ENCODE measurements around the gene SGSM1. TPM values are rescaled to one million over a fixed set of nuclear protein-coding genes. Genes with fewer than 3 reads are reported as not detected.
A peak's percentile ranks its signal among the peaks of the same experiment; 100 is the strongest.

Gene SGSM1
- total and polyA plus RNA-seq, 8 donors, result 0.68 to 4.7 (median 2.5) TPM

DNA sequence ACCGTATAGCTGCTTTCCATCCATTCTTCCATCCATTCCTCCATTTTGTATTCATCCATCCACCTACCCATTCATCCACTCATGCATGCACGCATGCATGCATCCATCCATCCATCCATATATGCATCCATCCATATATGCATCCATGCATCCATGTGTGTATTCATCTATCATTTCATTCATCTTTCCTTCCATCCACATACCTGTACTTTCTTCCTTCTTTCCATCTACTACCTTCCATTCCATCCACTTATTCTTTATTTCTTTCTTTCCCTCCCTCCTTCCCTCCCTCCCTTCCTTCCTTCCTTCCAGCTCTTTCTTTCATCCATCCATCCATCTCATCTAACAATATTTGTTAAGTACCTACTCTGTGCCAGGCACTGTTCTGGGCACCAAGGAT, 166.4 kb downstream of the SGSM1 start:
- H3K9me3 ChIP-seq, result no peaks in the 10 kb centered on the region
- WGBS, 5 donors, result 76 to 98% (median 93%) methylated on average over 2 of the region's 2 CpGs
- H3K4me1 ChIP-seq, result peaks cover 15 to 54% (median 26%) of the 10 kb centered on the region in 4 donors
- no peaks in the 10 kb centered on the region for H3K27me3 ChIP-seq
- H3K27ac ChIP-seq, result no peak overlapping the region
- H3K4me3 ChIP-seq, result no peak overlapping the region
- TF ChIP-seq, protein P1, sequence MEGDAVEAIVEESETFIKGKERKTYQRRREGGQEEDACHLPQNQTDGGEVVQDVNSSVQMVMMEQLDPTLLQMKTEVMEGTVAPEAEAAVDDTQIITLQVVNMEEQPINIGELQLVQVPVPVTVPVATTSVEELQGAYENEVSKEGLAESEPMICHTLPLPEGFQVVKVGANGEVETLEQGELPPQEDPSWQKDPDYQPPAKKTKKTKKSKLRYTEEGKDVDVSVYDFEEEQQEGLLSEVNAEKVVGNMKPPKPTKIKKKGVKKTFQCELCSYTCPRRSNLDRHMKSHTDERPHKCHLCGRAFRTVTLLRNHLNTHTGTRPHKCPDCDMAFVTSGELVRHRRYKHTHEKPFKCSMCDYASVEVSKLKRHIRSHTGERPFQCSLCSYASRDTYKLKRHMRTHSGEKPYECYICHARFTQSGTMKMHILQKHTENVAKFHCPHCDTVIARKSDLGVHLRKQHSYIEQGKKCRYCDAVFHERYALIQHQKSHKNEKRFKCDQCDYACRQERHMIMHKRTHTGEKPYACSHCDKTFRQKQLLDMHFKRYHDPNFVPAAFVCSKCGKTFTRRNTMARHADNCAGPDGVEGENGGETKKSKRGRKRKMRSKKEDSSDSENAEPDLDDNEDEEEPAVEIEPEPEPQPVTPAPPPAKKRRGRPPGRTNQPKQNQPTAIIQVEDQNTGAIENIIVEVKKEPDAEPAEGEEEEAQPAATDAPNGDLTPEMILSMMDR (IDR thresholded peaks at IDR 0.05), result no peak
- TF ChIP-seq POLR2AphosphoS5 (IDR thresholded peaks at IDR 0.05) (no peak), POLR2A (IDR thresholded peaks at IDR 0.05) (no peak), EP300 (IDR thresholded peaks at IDR 0.05) (no peak)
- intact Hi-C loops (cut with DNase I; ENCODE audit: low total_unique reads), result no loop called here
- DNase-seq, result no peak
- no peaks in the 10 kb centered on the region for H3K36me3 ChIP-seq

DNA sequence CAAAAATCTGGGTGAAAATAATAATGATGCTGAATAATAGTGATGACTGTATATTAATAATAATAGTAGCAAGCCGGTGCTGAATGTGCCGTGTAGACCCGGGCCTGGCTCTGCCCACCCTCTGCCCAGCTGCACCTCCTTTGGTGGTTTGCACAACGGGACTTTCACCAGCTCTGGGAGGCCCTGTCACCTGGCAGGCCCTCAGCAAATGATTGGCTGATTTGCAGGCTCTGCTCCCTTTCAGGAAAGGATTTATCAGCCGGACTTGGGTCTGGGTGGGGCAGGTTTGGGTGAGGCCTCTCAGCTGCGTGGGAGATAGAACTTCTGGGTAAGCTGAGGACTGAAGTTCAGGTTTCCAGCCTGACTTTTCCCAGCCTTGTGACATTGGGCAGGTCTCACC, 167.9 kb downstream of the SGSM1 start:
- intact Hi-C loops (cut with DNase I; ENCODE audit: low total_unique reads), result no loop called here
- WGBS, 5 donors, result 27 to 61% (median 44%) methylated on average over 6 of the region's 6 CpGs
- H3K9me3 ChIP-seq, result no peaks in the 10 kb centered on the region
- no peak overlapping the region for H3K4me3 ChIP-seq
- DNase-seq, result peak; percentile 62 to 80
- H3K4me1 ChIP-seq, result peaks cover 22 to 53% (median 32%) of the 10 kb centered on the region in 4 donors
- H3K36me3 ChIP-seq, result no peaks in the 10 kb centered on the region
- peak overlapping the region; percentile 14 to 69 (median 56) for H3K27ac ChIP-seq
- TF ChIP-seq POLR2A (IDR thresholded peaks at IDR 0.05) (no peak), POLR2AphosphoS5 (IDR thresholded peaks at IDR 0.05) (peak in 1 of 3 donors; percentile 47), EP300 (IDR thresholded peaks at IDR 0.05) (no peak)
- TF ChIP-seq, protein P1 (IDR thresholded peaks at IDR 0.05), result no peak
- no peaks in the 10 kb centered on the region for H3K27me3 ChIP-seq

DNA sequence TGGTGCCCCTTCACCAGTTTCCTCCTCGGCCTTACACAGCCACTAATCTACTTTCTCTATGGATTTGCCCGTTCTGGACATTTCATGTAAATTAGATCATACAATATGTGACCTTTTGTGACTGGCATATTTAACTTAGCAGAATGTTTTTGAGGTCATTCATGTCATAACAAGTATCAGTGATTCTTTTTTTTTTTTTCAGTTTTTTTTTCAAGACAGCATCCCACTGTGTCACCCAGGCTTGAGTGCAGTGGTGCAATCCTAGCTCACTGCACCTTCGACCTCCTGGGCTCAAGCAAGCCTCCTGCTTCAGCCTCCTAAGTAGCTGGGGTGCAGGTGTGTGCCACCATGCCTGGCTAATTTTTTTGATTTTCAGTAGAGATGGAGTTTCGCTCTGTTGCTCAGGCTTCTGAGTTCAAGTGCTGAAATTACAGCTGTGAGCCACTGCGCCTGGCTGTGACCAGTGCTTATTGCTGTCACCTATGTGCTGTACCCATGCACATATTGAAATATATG, 169.2 kb downstream of the SGSM1 start:
- Histone ChIP-seq H3K27ac (peak overlapping the region in 1 of 5 donors; percentile 76), H3K27me3 (no peaks in the 10 kb centered on the region), H3K4me1 (peaks cover 22 to 48% (median 29%) of the 10 kb centered on the region in 4 donors), H3K4me3 (no peak overlapping the region), H3K36me3 (no peaks in the 10 kb centered on the region), H3K9me3 (no peaks in the 10 kb centered on the region)
- TF ChIP-seq EP300 (IDR thresholded peaks at IDR 0.05), result no peak
- intact Hi-C loops (cut with DNase I; ENCODE audit: low total_unique reads), result no loop called here
- 78 to 88% (median 81%) methylated on average over 5 of the region's 5 CpGs for WGBS, 5 donors
- DNase-seq, result no peak

DNA sequence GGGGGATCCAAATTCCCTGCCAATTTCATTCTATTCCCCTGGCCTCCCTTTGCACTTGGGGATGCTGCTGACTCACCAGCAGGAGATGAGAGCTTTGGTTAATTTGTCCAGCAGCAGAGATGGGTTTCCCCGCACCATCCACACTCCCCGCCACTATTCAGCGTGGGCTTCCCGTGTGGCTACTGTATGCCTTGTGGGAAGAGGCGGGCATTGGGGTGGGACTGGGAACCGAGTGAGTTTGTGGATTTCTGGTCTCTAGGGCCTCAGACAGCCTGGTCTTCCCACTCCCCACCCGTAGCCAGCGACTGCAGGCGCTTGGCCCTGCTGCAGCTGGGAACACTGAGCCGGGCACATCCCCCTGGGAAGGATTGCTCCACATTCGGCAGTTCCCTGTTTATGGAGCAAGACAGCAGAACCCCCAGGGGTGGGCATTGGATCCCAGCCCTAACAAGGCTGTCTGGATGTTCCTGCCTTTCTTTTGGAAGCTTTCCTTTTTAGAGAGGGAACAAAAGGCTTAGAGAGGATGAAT, 169.9 kb downstream of the SGSM1 start:
- Histone ChIP-seq H3K36me3 (no peaks in the 10 kb centered on the region), H3K4me1 (peaks cover 22 to 53% (median 29%) of the 10 kb centered on the region in 4 donors), H3K9me3 (no peaks in the 10 kb centered on the region), H3K4me3 (no peak overlapping the region), H3K27me3 (no peaks in the 10 kb centered on the region), H3K27ac (peak overlapping the region; percentile 46 to 76 (median 75))
- WGBS, 5 donors, result 44 to 74% (median 57%) methylated on average over 11 of the region's 11 CpGs
- peak in 1 of 2 donors; percentile 29 for DNase-seq
- intact Hi-C loops (cut with DNase I; ENCODE audit: low total_unique reads), result no loop called here
- TF ChIP-seq EP300 (IDR thresholded peaks at IDR 0.05) (no peak), POLR2A (IDR thresholded peaks at IDR 0.05) (no peak), POLR2AphosphoS5 (IDR thresholded peaks at IDR 0.05) (no peak)
- TF ChIP-seq, protein P1 (IDR thresholded peaks at IDR 0.05), result no peak
